Measurements from ENCODE around the gene CA10.

GRCh38 chr17:51707216-51707615, 451.3 kb downstream of the CA10 start:
- no peak for TF ChIP-seq CTCF (IDR thresholded peaks at IDR 0.05)
- no peak for TF ChIP-seq POLR2AphosphoS5 (IDR thresholded peaks at IDR 0.05)
- TF ChIP-seq POLR2A (IDR thresholded peaks at IDR 0.05) = no peak

All from gastroesophageal sphincter (tissue), 3 donors.